ENCODE measurements around the gene TUBA1C. TPM values are rescaled to one million over a fixed set of nuclear protein-coding genes. Genes with fewer than 3 reads are reported as not detected.

Gene TUBA1C
- total RNA-seq, 1 experiment from 2014 or later = 660 TPM

DNA sequence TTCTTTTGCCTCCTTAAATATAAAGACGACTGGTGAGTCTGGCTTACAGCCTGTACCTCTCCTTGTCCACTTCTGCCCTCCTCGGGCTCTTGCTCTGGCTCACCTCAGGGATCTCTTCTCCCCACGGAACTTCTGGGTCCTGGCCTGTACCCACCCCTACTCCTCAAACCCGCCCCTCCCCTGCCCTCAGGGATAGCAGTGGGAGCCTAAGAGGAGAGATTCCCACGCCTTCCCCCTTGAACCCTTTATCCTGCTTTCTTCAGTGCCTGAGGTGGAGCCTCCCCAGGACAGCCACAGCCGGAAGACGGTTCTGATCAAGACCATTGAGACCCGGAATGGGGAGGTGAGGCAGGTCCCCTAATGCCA, 32.8 kb downstream of the TUBA1C start:
- H3K4me2 ChIP-seq (ENCODE audit: insufficient read depth, insufficient read length, low read length) = peak overlapping the region; percentile 53
- no CpG with 5 or more reads among the region's 8 CpGs for WGBS (ENCODE audit: extremely low coverage, insufficient read length, low lambda C conversion rate)

More for the DNA sequence above, 32.8 kb downstream of the TUBA1C start:
- Histone ChIP-seq H3K27ac (ENCODE audit: insufficient read length, low read depth, low read length) (no peak overlapping the region), H3K79me1 (ENCODE audit: insufficient read depth, low read depth, low read length, poor library complexity, severe bottlenecking) (no peaks in the 10 kb centered on the region), H2BK12ac (ENCODE audit: insufficient read length, low read depth, low read length) (no peak overlapping the region), H2BK120ac (ENCODE audit: low read depth, low read length, poor library complexity, severe bottlenecking) (no peak overlapping the region), H2AFZ (ENCODE audit: low read length) (no peak overlapping the region), H3K9ac (ENCODE audit: extremely low read depth, insufficient read length, low read length) (no peak overlapping the region), H4K91ac (ENCODE audit: insufficient read length, low read depth, low read length) (no peak overlapping the region), H3K4me1 (ENCODE audit: insufficient read depth, low read length) (no peaks in the 10 kb centered on the region), H3K14ac (ENCODE audit: insufficient read depth, low read length) (no peak overlapping the region), H4K5ac (ENCODE audit: insufficient read length, low read depth, low read length) (no peak overlapping the region), H3K23me2 (ENCODE audit: insufficient read length, low read depth, low read length, poor library complexity, severe bottlenecking) (peaks cover 5% of the 10 kb centered on the region), H3K56ac (ENCODE audit: insufficient read length, low read depth, low read length) (no peak overlapping the region), H3K23ac (ENCODE audit: insufficient read length, low read depth, low read length) (no peak overlapping the region), H3T11ph (ENCODE audit: low read length) (no peak overlapping the region), H2BK5ac (ENCODE audit: insufficient read length, low read length) (no peak overlapping the region), H4K8ac (replicated peaks; ENCODE audit: insufficient read length, low read depth, low read length) (no peak overlapping the region), H3K4ac (ENCODE audit: low read depth, low read length) (no peak overlapping the region), H2BK15ac (ENCODE audit: low read depth, low read length) (no peak overlapping the region), H3K27me3 (ENCODE audit: insufficient read depth, low read length) (peaks cover 54% of the 10 kb centered on the region), H2BK20ac (ENCODE audit: low read depth, low read length, poor library complexity, severe bottlenecking) (no peak overlapping the region), H3K79me2 (ENCODE audit: insufficient read depth, low read length) (no peaks in the 10 kb centered on the region), H4K20me1 (ENCODE audit: control insufficient read depth, insufficient read depth, insufficient read length) (peaks cover 3% of the 10 kb centered on the region), H3K18ac (ENCODE audit: insufficient read length, low read depth, low read length) (no peak overlapping the region), H2AK5ac (ENCODE audit: insufficient read length, low read length) (no peak overlapping the region), H3K9me3 (ENCODE audit: control insufficient read depth, low read depth, low read length) (no peaks in the 10 kb centered on the region)
- TF ChIP-seq, protein P1, sequence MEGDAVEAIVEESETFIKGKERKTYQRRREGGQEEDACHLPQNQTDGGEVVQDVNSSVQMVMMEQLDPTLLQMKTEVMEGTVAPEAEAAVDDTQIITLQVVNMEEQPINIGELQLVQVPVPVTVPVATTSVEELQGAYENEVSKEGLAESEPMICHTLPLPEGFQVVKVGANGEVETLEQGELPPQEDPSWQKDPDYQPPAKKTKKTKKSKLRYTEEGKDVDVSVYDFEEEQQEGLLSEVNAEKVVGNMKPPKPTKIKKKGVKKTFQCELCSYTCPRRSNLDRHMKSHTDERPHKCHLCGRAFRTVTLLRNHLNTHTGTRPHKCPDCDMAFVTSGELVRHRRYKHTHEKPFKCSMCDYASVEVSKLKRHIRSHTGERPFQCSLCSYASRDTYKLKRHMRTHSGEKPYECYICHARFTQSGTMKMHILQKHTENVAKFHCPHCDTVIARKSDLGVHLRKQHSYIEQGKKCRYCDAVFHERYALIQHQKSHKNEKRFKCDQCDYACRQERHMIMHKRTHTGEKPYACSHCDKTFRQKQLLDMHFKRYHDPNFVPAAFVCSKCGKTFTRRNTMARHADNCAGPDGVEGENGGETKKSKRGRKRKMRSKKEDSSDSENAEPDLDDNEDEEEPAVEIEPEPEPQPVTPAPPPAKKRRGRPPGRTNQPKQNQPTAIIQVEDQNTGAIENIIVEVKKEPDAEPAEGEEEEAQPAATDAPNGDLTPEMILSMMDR (conservative IDR thresholded peaks at IDR 0.05) = no peak
- no peak overlapping the region for H3K27ac Mint-ChIP-seq
- H3K4me1 Mint-ChIP-seq = peaks cover 14 to 38% of the 10 kb centered on the region in 2 experiments
- no peak for DNase-seq
- no peaks in the 10 kb centered on the region; a peak in 2 of 7 replicates for H3K36me3 Mint-ChIP-seq (ENCODE audit: insufficient read depth in 1 of 3, low read depth in 3 of 3)
- peaks cover 90% of the 10 kb centered on the region for H3K27me3 Mint-ChIP-seq (ENCODE audit: low read depth)
- peaks cover 0 to 2% of the 10 kb centered on the region in 2 experiments; a peak in 1 of 5 replicates for H3K9me3 Mint-ChIP-seq
- H3K4me3 Mint-ChIP-seq = peak overlapping the region; percentile 57 to 78

Measured in H9 (cell line).